GM19455 (cell line): ENCODE results near the gene NRARP.
A peak's percentile ranks its signal among the peaks of the same experiment; 100 is the strongest.

ENCODE experiments used
- ATAC-seq: cut with Tn5 transposase; IDR thresholded peaks from one replicate; pipeline ENCODE4 v1.9.1; 2021; ENCODE audit not compliant: unreplicated experiment

Gene NRARP

DNA sequence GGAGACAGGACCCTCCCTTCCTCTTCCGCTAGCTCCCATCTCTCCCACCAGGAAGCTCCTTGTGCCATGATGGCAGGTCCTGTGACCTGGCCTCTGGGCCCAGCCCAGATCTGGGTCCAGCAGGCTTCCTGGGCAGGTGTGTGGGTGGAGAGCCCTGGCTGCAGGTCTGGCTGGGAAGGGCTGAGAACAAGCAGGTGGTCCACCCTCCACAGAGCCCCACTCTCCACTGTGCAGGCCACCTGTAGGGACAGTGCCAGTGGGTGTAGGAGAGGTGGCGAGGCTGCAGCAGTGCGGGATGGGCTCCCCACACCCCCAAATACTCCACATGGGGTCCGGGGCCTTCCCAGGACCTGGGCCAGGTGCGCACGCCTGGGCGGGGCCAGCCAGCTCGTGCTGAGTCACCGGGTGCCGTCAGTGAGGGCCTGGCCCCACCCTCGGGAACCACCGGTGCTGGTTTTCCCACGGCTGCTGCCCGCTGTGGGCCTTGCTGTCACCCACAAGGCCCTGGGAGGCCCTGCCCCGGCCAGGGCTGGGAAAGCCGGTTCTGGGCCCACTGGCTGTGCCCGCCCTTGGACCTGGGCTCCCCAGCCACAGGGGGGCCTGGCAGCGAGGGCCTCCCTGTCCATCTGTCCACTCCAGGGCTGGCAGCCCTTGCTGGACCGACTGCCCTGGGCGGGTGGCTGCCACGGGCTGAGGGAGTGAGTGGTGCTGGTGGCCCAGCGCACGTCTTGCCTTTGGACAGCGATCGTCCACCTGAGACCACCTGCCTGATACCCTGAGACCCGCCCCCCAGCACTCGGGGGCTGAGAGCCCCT, 9.3 kb upstream of the NRARP start:
- no peak for ATAC-seq

DNA sequence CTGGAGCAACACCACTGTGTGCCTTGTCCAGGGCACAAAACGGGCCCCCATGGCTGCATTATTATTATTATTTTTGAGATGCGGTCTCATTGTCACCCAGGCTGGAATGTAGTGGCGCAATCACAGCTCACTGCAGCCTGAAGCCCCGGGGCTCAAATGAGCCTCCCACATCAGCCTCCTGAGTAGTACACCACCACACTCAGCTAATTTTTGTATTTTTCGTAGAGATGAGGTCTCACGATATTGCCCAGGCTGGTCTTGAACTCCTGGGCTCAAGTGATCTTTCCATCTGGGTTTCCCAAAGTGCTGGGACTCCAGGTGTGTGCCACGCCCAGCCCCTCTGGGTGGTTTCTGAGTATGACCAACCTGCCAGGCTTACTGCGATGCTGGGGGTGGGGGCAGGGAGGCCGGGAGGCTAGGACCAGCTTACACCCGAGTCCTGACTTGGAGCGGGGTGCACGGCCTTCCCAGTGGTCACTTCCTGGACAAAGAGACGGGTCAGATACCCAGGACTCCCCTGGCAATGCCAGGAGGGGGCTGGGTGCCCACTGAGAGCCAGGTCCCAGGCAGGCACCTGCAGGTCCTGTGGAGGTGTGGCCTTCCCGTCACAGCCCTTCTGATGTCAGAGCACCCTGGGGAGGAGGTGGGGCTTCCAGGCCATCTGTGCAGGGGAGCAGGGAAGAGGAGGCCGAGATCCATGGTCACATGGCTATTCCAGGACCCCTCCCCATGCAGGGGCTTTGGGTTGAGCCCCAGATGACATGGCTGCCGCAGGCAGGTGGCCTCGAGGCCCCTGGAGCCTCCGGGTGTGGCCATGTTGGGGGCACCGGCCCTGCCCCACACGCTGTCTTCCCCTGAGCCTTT, 8.3 kb upstream of the NRARP start:
- no peak for ATAC-seq

GRCh38 chr9:137309368-137310188, 7.5 kb upstream of the NRARP start:
- ATAC-seq, result no peak

DNA sequence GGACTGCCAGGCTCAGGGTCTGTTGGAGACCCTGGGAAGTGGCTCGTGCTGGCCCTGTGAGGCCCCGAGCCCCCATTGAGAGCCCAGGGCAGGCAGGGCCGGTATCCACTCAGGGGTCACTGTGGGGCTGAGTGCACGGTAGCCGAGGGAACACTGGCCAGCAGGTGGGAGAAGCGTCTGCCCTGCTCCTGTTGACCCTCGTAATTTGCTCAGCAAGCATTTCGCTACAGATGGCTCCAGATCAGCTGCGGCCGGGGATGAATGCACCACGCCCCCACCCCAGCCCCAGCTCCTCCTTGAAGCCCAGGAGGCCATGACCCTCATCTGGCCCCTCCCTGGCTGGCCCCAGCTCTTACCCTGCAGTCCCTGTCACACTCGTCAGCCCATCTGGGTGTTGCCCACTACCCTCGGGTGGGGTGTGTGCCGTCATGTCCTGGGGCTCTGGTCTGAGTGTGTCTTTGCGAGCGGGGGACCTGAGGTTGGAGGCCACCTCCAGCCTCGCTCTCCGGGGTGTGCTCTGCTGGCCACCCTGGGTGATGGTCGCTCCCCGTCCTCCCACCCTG, 6.1 kb upstream of the NRARP start:
- ATAC-seq, result no peak

- ATAC-seq, result no peak
Measured at GRCh38 chr9:137307255-137308056, 5.4 kb upstream of the NRARP start.

- ATAC-seq, result no peak
Measured at GRCh38 chr9:137306850-137307254, 4.8 kb upstream of the NRARP start.

- ATAC-seq, result no peak
Measured at GRCh38 chr9:137306066-137306849, 4.2 kb upstream of the NRARP start.

- ATAC-seq, result no peak
Measured at GRCh38 chr9:137305798-137306065, 3.7 kb upstream of the NRARP start.

GRCh38 chr9:137305060-137305797, 3.2 kb upstream of the NRARP start:
- ATAC-seq, result no peak

GRCh38 chr9:137304383-137305059, 2.5 kb upstream of the NRARP start:
- no peak for ATAC-seq

GRCh38 chr9:137303893-137304382, 1.9 kb upstream of the NRARP start:
- ATAC-seq, result no peak

DNA sequence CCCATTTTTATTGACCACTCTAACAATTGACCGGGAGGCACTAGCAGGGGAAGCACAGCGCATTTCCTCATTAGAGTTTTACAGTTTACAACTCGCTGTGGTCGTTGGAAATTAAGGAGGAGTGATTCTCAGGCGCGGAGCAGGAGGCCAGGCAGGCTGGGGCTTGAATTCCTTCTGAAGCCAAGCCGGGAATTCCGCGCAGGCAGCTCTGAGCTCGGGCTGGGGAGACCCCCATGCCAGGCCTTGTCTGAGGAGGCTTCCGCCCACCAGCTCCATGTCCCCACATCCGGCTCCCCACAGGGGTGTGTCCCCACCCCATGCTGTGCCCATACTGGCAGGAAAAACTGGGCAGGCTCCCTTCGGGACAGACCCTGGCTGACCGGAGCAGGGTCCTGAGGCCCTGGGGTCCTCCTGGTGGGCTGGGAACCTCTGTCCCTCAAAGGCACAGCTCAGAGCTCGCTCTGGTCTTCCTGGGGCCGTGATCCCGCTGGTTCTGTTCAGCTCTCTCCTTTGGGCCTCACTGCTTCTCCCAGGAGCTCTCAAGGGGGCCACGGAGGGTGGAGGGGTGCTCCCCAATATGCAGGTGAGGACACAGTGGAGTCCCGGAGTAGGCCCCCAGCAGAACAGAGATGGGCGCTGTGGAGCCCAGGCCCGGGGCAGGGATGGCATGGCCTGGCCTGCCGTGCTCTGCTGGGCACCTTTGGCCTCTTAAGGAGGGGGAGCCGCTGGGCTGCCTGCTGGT, 1.3 kb upstream of the NRARP start:
- ATAC-seq, result no peak

DNA sequence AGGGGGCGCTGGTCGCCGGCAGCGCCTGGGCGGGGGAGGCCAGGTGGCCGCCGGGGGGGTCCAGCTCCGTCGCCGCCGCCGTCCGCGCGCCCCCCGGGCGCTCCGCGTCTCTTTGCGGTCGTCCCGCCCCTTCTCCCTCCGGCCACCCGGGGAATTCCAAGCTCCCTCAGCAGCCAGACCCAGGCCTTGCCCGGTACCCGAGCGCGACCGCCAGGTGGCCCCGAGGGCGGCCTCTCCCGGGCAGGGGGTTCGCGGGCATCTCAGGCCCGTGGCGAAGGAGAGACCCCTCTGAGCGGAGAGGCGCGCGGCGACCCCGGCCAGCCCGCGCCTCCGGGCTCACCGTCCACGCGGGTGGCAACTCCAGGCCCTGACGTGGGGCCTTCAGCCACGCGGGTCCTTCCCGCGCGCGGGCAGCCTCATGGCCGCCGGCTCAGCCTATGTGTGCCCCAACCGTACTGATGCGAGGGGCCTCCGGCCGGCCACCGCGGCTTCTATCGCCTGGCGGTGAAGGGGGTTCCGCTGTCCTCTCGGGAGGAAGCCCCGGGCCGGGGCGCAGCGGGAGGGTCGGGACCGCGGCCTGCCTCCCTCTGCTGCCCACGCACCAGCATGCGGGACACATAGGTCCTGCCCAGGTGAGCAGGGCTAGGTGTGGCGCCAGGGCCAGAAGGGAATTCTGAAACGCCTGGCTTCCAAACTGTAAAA, 529 bp upstream of the NRARP start:
- ATAC-seq, result peak; percentile 49

DNA sequence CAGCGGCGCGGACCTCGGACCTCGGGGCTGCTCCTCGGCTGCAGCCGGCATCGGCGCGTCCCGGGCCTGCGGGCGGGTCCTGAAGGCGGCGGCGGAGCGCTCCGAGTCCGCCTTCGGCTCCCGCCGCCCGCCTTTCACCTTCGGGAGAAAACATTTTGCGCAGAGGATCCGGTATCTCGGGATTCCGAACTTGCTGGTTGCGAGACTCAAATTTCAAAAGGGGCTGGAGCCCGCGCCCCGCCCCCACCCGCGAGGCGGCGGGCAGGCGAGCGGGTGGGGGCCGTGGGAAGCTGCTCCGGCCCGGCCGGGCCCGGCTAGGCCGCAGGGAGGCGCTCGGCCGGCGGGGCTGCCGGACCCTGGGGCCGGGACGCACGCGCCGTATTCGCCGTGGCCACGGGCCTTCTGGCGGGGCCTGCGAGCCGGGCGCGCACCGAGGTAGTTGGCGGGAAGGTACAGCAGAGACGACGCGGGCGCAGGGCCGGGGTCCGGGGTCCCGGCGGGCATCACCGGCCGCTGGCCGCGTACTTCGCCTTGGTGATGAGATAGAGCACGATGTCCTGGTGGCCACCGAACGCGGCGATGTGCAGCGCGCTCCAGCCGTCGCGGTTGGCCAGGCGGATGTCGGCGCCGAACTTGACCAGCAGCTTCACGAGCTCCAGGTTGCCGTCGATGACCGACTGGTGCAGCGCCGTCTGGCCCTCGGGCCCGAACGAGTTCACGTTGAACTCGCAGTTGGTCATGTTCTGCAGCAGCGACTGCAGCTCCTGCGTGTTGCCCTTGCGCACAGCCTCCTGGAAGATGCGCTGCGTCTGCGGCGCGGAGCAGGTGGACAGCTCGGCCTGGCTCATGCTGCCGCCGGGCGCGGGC, 757 bp downstream of the NRARP start:
- ATAC-seq, result peak; percentile 3

GRCh38 chr9:137300567-137301080, 1.4 kb downstream of the NRARP start:
- ATAC-seq, result no peak

DNA sequence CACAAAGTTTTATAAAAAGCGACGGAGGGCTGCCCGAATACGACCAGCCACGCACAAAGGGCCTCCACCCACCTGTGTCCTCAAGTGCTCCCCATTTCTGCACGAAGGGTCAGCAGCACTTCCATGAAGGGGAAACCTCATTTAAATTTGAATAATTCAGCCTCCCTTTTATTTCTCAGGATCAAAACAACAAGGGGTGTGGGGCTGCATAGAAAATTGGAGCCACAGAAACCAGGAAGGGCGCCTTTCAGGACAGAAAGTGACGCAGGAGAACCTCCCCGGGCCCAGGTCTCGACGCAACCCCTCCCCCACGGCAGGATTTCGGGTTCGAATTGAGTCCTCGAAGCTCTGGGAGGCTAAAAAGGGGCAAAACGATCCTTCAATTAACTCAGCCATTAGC, 2.1 kb downstream of the NRARP start:
- ATAC-seq, result no peak
